RCC 7860 (cell line): ENCODE results near the gene SPATA9.
A peak's percentile ranks its signal among the peaks of the same experiment; 100 is the strongest.

Experiments
- DNase-seq: peaks from one replicate; pipeline ENCODE4 v3.0.0-alpha.2; 2015; ENCODE audit warnings: low spot score
- FAIRE-seq: peaks from 2 replicates; lab custom pipeline; 2012; peaks lifted over from hg19 to GRCh38; lab: Jason Lieb, UNC

SPATA9 gene

GRCh38 chr5:95682891-95683290 lies at the start of gene SPATA9:
Gene SPATA9, minus strand, starts transcription at chr5:95682991. Its CDS starts 137 bp downstream, at chr5:95682854.
- DNase-seq (no peak), FAIRE-seq (no peak)

GRCh38 chr5:95731571-95732554 lies 49.1 kb upstream of the SPATA9 start:
- FAIRE-seq: no peak
- peak; percentile 10 for DNase-seq

DNA sequence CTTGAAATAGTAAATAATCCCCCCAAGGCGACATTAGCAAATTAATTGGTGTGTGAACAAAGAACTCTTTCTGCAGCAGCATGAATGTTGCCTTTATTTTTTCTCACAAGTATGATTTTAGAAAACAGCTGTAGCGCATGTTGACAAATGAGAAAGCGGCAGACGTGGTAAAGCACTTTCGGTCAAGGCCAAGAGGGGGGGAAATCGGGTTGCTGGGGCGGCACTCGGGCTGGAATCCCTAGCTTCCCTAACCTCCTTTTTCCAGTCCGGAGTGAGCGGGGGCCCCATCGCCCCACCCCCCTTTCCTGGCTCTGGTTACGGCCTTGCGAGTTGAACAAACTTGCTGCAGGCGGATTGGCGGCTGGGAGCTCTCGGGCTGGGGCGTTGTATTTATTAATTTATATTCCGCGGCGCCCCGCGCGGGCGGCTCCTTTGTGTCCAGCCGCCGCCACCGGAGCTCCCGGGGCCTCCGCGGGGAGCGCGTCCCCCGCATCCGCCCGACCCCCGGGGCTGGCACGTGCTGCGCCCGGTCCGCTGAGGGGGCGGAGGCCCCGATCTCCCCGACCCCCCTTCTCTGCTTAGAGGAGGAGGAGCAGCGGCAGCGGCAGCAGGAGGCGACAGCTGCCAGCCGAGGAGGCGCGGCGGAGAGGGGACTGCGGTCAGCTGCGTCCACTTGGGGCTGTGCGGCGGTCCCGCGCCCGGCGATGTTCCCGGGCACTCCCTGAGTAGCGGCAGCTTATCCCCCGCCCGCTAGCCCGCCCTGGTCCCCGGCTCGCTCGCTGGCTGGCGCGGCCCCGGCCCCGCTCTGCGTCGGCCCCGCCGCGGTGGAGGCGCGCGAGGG lies 48.2 kb upstream of the SPATA9 start, which contains the start of gene RHOBTB3:
RHOBTB3 (plus strand) TSS at position 607 of the 841 bp plus-strand sequence. CDS start 347 bp downstream, outside the sequence.
- DNase-seq (peak; percentile 59), FAIRE-seq (no peak)

DNA sequence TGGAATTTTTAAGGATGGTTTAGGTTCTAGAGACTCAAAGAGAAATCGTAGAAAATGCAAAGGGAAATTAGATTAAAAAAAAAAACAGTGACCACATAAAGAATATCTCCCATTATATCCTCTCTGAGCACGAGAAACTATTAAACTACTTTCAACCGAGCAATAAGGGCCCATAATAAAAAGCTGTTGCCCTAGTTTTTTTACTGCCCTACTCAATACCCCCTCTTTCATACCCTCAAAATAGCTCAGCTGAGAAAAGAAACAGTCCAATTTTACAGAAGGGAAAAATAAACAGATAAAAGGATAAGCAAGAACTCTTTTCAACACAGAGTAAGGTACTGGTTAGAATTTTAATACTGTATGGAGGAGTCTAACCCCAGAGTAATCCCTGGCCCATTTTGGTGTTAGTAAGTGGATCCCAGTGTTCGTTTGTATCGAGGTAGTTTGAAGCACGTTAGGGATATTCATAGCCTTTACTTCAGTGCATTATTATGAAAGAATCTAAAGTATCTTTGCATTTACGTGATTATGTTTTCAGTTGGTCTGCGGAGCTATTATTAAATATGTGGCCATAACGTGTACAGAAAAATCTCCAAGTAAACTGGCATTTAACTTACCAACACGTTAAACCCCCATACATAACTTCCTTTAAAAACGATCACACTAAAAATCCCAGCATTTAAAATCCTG lies 47.4 kb upstream of the SPATA9 start:
- no peak for DNase-seq
- no peak for FAIRE-seq

DNA sequence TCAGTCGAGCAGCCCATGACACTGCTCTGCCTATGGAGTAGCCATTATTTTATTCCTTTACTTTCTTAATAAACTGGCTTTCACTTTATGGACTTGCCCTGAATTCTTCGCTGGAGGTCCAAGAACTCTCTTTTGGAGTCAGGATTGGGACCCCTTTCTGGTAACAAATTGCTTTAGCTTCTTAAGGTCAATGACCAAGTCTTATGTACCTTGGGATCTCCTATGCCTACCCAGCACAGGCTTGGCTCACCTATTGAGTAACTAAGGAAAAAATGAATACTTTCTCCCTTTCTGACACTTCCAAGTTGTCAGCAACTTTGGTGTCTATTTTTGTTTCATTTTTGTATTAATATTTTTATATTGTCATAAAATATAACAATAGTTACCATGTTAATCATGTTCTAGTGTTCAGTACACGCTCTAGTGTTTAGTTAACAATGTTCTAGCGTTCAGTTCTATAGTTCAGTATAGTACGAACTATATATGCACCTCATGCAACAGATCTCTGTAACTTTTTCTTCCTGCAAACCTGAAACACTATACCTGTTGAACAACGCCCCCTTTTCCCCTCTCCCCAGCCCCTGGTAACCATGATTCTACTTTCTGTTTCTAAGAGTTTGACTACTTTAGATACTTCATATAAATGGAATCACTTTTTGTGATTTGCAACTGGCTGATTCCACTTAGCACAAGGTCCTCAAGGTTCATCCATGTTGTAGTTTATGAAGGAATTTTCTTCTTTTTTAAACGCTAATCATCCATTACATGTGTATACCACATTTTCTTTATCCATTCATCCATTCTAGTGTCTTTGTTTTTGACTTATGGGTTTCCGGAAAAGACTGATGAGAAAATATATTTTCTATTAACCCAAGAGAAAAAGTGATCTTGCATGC lies 46.6 kb upstream of the SPATA9 start:
- FAIRE-seq: no peak
- DNase-seq: no peak

DNA sequence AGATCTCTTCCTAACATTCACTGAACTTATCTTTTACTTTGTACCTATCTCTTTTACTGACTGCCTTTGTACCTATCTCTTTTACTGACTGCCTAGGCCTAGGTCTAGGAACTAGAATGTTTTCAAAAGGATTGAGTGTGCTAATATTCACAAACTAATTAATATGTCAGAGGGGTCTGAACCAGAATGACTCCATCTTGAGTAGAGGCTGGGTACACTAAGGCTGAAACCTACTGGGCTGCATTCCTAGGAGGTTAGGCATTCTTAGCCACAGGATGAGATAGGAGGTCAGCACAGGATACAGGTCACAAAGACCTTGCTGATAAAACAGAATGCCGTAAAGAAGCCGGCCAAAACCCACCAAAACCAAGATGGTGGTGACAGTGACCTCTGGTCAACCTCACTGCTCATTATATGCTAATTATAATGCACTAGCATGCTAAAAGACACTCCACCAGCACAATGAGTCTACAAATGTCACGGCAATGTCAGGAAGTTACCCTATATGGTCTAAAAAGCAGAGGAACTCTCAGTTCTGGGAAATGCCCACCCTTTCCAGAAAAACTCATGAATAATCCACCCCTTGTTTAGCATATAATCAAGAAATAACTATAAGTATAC lies 45.8 kb upstream of the SPATA9 start:
- FAIRE-seq (no peak), DNase-seq (peak; percentile 35)

- FAIRE-seq: no peak
- no peak for DNase-seq
Measured at GRCh38 chr5:95727764-95728191, 45.0 kb upstream of the SPATA9 start.

GRCh38 chr5:95726811-95727763 lies 44.3 kb upstream of the SPATA9 start:
- FAIRE-seq: no peak

GRCh38 chr5:95725937-95726810 lies 43.4 kb upstream of the SPATA9 start:
- no peak for DNase-seq
- no peak for FAIRE-seq

More at GRCh38 chr5:95726811-95727763, 44.3 kb upstream of the SPATA9 start:
- no peak for DNase-seq

DNA sequence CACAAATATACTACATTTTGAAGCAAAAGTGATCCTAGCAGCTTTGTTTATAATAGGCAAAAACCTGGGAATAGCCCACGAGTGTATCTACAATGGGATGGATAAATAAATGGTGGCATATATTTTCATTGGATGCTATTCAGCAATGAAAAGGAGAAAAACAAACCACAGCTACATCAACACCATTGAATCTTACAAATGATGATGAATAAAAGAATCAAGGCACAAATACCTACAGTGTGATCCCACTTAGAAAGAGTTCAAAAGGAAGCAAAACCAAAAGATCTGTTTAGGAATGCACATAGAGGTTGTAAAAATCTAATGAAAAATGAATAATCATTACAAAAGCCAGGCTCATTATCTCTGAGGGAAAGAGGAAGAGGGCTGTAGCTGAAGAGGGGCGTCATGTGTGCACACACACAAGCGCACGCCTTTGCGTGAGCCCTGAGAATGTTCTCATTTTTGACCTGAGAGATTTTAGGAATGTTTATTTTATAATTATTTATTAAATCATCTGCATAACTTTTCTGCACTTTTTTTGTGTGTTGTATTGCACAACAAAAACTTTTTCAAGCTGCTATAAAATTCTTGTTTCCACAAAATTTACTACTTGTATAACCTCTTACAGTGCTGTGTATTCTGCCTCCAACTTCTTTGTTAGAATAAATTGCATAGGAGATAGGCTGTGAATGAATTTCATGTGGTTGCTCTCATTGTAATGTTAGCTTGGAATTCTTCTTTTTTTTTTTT lies 42.5 kb upstream of the SPATA9 start:
- no peak for DNase-seq
- FAIRE-seq: no peak

DNA sequence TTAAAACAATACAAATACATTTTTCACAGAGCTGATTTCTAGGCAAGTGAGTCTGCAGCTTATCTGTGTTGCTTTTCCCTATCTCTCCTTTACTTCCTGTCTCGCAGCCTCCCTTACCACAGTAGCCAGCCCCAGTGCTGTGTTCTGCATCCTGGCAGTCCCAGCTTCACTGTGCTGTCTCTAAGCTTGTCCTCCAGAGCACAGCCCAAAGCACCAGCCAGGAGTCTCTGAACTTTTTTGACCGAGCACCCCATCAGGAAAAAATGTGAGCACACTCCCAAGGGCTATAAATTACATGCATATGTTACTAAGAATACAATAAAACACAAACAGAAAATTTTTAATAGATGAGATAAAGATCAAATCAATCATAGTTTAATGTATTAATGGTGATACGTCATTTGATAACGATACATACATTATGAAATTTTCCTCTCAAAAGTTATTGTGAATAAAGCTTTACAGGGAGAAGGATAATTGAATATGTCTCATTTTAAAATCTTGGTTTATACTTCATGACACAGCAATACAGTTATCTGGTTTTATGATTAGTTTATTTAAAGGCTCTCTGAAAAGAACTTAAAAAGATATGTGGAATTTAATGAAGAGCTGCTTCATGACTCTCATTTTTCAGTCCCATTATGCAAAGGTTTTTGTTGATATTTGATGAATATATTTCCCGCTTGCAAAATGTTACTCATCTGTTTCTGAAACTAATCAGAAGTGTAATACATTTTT lies 41.0 kb upstream of the SPATA9 start:
- FAIRE-seq (no peak), DNase-seq (no peak)

- no peak for DNase-seq
- no peak for FAIRE-seq
Measured at GRCh38 chr5:95721582-95722295, 38.9 kb upstream of the SPATA9 start.

DNA sequence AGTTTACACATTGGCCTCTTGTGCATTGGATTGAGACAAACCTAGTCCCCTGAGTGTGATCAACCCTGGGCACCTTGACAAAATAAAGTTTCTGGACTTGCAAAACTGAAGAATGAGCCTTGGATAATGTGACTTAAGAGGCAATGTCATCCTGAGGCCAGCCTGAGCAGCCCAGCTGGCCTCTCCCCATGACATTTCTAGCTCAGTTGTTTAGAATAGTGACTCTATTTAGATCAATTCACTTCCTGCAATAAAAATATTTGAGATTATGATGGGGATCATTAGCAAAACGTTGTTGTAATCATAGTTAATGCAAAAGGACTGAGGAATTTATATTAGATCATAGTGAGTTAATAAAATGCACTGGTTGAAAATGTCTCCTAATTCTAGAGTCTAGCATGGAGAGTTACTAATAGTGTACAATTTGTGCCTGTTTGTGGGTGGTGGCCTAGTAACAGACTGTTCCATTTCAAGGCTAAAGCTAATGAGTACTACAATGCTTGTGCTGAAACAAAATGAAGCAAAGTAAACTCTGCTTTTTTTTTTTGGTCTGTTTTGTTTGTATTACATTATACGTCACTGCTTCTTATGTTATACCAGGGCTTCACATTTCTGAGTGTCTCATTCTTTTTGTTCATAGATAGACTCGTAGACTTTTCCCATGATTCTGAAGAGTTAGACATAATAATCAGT lies 37.4 kb upstream of the SPATA9 start:
- no peak for DNase-seq
- no peak for FAIRE-seq

GRCh38 chr5:95718738-95719137 lies 35.9 kb upstream of the SPATA9 start:
- FAIRE-seq (no peak), DNase-seq (no peak)

DNA sequence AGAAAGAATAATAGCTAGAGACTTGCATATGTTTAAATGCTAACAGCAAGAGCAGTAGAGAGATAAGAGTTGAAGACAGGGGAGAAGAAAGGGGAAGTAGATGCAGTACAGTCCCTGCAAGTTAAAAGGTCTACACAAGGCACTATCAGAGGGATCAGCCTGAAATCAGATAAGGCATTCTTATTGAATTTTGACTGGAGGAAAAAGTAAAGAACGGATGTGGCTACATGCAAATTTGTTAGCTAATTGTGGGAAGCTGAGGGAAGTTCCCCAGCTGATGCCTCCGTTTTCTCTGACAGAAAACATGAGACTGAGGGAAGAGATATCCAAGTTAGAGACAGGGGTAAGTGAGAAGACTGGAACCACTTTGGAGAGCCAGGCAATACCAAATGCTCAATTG lies 35.4 kb upstream of the SPATA9 start:
- FAIRE-seq (no peak), DNase-seq (no peak)
